WTC11 (cell line): Measurements from ENCODE around the gene ACTN1.

Experiments used
- CREB1 ChIP-seq: sonication (generic); formaldehyde crosslinking; IDR thresholded peaks from 2 replicates; pipeline ENCODE4 v1.8.0; 2023; ENCODE audit warnings: mild to moderate bottlenecking, missing genetic modification reagents
- CTCF ChIP-seq: fragments of 200-600 bp; IDR thresholded peaks from 2 replicates; pipeline ENCODE4 v1.8.0; 2022; ENCODE audit warnings: antibody characterized with exemption
- GRHL2 ChIP-seq: fragments of 250-450 bp; sonication (Bioruptor Pico); IDR thresholded peaks from 2 replicates; pipeline ENCODE4 v1.8.0; 2022; ENCODE audit warnings: mild to moderate bottlenecking, moderate library complexity; ENCODE audit not compliant: insufficient replicate concordance, severe bottlenecking
- KAT7 ChIP-seq: sonication (generic); formaldehyde crosslinking; IDR thresholded peaks from 2 replicates; pipeline ENCODE4 v1.8.1; 2023; ENCODE audit warnings: missing genetic modification reagents, mild to moderate bottlenecking, borderline replicate concordance
- MAX ChIP-seq: sonication (generic); formaldehyde crosslinking; IDR thresholded peaks from 2 replicates; pipeline ENCODE4 v1.8.0; 2022; ENCODE audit warnings: mild to moderate bottlenecking, missing genetic modification reagents
- SP1 ChIP-seq: sonication (generic); formaldehyde crosslinking; conservative IDR thresholded peaks from 2 replicates; pipeline ENCODE4 v1.8.1; 2022; ENCODE audit warnings: missing genetic modification reagents
- USF2 ChIP-seq: sonication (generic); formaldehyde crosslinking; IDR thresholded peaks from 2 replicates; pipeline ENCODE4 v1.8.1; 2023; ENCODE audit warnings: mild to moderate bottlenecking, missing genetic modification reagents, moderate library complexity
- ZMAT4 ChIP-seq: fragments of 250-450 bp; sonication (Bioruptor Pico); IDR thresholded peaks from 2 replicates; pipeline ENCODE4 v1.9.0; 2021; ENCODE audit warnings: mild to moderate bottlenecking

GRCh38 chr14:68924186-68925158, 54.6 kb downstream of the ACTN1 start:
- TF ChIP-seq USF2 (CRISPR knock-in tag) (no peak), CTCF (no peak), MAX (CRISPR knock-in tag) (no peak), CREB1 (CRISPR knock-in tag) (no peak), GRHL2 (CRISPR knock-in tag) (no peak), KAT7 (CRISPR knock-in tag) (no peak), ZMAT4 (CRISPR knock-in tag) (no peak), SP1 (CRISPR knock-in tag) (no peak)
